Stimulated activated CD8-positive, alpha-beta memory T cell treated with anti-CD3 and anti-CD28 coated beads, Interleukin-12 subunit alpha, Interleukin-12 subunit beta, amount 100 ng/mL, for 4 hours (primary cell): ENCODE data around the gene PLA2G4D.

Experiments
- DNase-seq: peaks from one replicate; pipeline ENCODE4 v3.0.0-alpha.2; 2020; ENCODE audit warnings: low read depth

Gene PLA2G4D

DNA sequence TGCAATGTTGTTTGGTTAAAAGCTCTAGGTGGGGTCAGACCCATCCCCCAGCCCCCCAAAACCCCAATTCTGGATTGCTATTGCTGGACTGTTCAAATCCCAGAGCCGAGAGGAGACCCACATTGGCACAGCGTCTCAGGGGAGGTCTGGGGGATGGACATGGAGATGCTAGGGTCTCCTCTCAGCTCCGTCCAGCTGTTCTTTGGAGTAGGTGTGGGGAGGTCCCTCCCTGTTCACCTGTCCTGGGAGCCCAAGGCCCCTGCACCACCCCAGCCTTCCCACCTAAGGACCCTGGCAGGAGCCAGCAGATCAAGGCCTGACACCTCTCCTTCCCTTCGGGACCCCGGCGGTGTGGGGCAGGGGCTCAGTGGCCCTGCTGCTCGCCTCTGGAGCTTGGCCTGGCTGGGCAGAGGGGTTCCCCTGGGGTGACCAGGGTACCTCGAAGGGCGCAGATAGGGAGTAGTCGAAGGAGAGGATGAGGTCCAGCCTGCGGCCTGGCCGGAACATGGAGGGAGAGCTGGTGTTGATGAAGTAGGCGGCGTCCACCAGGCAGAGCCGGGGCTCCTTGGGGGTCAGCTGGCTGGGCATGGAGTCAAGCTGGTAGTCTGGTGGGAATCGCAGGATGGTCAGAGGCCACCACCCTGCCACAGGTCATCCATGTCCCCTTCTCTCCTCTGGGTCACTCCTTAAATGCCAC, 23.9 kb downstream of the PLA2G4D start:
- no peak for DNase-seq

DNA sequence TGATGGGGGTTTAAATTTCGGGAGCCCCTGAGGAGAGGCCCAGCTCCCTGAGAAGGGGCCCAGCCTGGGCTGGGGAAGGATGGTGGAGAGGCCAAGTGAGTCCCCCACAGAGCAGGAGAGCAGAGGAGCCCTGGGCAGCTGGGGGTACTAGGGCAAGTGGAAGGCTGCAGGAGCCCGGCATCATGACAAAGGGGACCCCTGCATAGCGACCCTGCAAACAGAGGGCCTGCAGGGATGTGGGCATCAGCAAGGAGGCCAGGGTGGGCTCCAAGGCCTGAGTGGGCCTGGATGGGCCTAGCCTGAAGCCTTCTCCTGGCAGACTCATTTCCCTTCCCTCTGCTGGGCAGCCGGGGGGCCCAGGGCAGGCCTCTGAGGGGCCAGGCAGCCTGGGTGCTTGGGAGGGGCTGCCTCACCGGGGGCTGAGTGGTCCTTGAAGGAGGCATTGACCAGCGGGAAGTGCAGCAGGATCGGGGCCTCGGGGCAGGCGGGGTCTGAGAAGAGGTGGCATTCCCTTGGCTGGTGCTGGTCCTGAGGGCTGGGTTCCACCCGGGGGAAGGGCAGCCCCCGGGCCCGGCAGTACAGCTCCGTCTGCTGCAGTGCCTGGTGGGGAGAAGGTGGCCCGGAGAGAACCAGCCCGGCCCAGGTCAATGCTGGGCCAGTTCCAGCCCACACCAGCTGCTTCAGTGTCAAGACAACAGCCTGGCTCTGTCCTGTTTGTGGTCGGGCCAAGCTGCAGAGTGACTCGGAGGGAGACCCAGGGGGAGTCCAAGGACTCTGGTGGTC, 24.7 kb downstream of the PLA2G4D start:
- DNase-seq: no peak

- no peak for DNase-seq
Observed at GRCh38 chr15:42069025-42069424, 25.3 kb downstream of the PLA2G4D start.

DNA sequence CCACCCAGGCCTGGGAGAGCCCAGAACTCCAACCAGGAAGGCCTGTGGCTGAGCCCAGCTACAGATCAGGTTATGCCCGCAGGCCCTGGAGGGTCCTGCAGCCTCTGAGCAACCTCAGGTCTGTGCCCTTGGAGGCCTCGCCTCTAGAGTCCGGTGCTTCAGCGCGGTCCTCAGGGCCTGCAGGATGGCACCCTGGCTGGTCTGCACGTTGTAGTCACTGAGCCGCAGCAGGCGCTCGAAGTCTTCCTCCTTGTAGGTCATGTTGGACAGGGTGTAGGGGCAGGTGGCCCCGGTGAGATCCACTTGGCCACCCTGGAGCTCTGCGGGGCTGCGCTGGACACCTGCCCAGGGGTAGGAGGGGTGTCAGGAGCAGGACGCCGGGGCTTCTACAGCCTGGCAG, 25.8 kb downstream of the PLA2G4D start:
- DNase-seq: no peak

- DNase-seq: no peak
Observed at GRCh38 chr15:42066764-42067415, 27.5 kb downstream of the PLA2G4D start.

- no peak for DNase-seq
Observed at GRCh38 chr15:42065468-42065867, 28.9 kb downstream of the PLA2G4D start.

DNA sequence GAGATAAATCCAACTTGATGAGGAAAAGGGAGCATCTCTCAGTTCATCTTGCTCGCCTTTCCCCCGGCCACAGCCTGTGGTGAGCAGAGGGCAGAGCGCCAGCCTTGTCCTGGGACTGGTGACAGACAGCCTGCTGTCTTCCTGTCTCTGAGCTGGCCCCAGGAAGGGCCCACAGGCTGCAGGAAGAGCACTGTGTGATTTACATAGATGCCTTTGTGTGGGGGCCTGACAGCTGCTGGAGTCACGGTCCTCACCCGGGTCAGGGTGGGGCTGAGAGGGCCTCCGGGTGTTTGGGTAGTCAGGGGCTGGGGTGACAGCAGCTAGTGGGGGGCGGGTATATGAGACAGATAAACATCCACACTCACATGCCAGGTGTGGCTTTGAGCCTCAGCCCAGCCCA, 29.3 kb downstream of the PLA2G4D start:
- no peak for DNase-seq

- no peak for DNase-seq
Observed at GRCh38 chr15:42064271-42064670, 30.1 kb downstream of the PLA2G4D start.

- DNase-seq: no peak
Observed at GRCh38 chr15:42063122-42063848, 31.1 kb downstream of the PLA2G4D start.

GRCh38 chr15:42062284-42062806, 32.0 kb downstream of the PLA2G4D start:
- no peak for DNase-seq

DNA sequence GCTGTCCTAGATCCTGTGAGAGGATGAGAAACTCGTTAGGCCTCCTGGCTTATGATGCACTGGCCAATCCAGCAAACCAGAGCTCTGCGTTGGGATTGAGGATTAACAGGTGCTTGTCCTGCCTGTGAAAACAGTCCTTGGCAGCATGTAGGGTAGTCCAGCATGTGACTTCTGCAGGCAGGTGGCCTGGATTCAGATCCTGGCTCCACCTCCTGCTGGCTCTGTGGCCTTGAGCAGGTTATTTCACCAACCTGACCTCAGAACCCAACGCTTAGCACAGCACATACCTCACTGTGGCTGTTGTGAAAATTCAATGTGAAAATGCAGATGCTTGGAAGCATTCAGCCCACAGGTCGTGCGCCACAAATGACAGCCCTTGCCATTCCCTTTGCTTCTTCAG, 33.6 kb downstream of the PLA2G4D start:
- no peak for DNase-seq

- DNase-seq: no peak
Observed at GRCh38 chr15:42060477-42060763, 33.9 kb downstream of the PLA2G4D start.

DNA sequence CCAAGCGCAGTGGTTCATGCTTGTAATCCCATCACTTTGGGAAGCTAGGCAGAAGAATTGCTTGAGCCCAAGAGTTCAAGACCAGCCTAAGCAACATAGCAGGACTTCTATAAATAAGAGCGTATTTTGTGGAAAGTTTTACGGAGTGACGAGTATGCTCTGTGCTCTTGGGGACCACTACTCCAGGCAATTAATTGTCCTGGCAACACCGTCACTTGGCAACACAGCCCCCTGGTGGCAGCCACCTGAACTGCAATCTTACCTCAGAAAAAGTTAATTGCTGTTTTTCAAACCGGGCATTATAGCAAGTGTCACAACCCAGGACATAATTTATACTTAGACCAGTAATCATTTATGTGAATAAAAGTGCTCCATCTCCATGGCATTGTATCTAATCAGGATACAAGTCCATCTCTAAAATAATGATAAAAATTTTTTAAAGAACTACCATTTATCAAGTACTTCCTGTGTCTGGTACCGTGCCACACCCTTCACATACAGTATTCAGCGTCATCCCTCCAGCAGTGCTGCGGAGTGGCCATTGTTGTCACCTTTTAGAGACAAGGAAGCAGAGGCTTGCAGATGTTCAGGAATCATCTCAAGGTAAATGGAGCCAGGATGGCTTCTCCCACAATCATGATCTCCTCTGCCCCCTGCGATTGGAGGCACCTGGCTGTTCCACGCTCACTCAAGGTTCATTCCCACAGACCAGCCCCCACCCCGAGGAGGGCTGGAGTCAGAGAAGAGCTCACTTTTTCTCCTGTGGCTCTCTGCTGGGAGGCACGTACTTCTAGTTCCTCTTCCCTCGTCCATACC, 34.5 kb downstream of the PLA2G4D start:
- DNase-seq: no peak

- DNase-seq: no peak
Observed at GRCh38 chr15:42058791-42059190, 35.6 kb downstream of the PLA2G4D start.

DNA sequence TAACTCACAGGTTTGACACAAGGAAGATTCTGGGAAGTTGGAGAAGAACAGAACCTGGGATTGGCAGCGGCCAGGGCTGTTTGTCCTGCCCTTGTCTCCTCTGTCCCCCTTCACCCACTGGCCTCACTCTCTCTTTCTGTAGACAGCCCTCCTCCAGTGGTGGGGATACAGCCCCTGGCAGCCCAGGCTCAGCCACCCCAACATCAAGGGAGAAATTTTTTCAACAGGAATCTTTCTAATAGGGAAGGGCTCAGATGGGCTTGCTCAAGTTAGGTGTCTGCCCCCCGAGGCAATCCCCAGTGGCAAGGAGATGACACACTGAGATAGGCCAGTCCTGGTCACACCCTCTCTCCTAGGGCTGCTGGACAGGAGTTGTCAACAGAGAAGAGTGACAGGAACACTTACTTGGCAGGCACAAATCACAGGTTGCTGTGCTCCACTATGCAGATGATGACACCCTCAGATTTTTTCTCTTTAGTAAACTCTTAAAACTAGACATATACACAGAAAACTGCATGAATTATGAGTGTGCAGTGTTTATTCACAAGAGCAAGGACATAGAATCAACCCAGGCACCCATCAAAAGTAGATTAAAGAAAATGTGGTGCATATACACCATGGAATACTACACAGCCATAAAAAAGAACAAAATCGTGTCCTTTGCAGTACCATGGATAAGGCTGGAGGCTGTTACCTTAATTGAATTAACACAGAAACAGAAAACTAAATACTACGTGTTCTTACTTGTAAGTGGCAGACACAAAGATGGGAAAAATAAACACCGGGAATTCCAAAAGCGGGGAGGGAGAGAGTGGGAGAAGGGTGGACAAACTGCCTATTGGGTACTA, 36.3 kb downstream of the PLA2G4D start:
- DNase-seq: no peak

DNA sequence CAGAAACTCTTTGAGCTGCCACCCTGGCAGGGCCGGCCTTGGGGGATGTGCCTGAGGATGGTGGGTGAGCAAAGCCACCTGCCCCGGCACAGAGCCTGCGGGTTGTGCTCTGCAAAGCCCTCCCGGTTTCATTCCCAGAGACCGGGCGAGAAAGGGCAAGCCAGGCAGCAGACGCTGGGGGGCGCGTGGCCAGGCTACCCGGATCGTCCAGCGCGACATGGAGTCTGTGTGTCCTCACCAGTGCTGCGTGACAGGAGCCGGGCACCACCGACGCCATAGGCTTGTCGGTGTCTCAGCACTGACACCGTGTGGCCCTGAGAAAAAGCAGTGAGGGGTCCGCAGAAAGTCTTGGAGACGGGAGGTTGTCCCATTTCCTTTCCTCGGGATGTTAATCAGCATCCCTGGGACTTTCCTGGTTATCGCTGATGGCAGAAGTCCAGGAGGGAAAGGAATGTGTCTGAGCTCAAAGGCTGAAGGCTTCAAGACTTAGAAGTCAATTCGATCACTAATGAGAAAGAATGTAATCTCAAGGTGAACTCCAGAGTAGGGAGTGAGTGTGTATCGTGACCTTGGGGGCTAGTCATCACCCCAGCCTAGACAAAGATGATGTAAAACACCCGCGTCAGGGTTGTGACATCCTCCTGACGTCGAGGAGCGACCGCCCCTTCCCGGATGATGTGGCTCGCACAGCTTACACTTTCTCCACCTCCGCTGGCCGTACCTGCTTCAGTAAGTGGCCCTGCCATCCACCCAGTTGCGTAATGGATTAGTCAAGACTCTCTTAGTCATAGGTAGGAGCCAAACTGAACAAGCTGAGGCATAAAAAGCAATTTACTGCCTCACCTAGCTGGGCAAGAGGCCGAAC, 37.2 kb downstream of the PLA2G4D start:
- peak; percentile 16 for DNase-seq

DNA sequence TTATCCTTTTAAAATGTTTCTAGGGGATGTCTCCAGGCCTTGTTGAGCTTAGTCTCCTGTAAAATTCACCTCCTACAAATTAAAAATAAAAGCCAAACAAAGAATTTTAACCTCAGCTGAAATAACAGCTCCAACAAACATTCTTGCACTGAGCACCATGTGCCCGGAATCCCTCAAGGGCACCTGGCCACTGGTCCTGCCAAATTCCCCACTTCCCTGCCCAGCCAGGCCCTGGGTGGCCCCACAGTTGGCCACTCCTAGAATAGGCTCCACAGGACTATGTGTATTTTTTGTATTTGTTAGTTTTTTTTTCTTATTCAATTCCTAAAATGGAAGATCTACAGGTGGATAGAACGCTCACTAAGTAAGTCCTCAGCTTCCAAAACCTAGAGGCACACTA, 40.4 kb downstream of the PLA2G4D start:
- DNase-seq: no peak

DNA sequence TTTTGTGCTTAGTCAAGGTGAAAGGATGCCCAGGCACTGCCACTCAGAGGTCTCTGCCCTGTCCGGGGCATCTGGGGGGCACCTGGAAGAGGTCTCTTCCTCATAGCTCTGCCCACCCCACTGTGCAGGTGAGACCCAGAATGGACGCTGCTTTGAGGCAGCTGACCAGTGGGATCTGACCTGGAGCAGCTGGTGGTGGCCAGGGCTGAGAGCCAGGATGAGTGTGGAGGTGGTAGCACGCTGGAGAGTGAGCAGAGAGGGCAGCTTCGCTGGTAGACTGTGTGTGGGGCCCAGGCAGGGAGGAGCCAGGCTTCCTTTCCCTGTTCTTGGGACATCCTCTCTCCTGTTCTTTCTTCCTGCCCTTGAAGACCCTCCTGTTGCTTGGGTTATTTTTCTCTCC, 41.4 kb downstream of the PLA2G4D start:
- no peak for DNase-seq

DNA sequence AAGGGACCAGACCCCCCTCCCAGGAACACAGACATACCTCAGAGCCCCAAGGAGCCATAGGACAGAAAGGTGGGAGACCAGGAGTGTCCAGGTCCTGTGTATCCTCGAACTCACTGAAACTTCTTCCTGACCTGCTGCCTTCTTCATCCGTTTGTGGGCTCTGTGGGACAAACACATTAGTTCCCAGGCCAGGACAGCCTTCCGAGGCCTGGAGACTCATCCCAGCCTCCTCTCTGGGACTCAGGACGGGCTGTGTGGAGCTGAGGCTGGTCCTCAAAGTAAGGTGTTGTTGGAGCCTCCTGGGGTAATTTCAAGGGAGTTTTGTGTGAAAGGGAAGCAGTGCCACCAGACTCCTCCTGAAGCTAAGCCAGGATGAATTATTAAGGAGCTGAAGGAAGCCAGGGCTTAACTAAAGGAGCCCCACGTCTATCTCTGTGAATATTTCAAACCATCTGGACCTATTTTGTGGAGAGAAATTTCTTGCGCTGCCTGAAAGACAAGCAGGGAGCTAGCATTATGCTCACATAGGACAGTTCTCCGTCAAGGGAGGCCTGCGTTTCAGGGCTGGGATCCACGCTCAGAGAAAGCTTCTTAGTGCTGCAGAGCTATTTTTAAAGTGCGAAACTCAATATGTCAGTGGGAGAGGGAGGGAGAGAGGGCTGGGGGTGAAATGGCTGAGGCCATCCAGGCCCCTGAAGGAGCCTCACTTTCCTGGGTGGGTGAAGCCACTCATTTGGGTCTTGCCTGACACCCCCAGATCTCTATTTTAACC, 43.7 kb downstream of the PLA2G4D start:
- no peak for DNase-seq
